Nephron progenitor cell (in vitro differentiated cells): ENCODE data around the gene HSD11B2.

Experiments
- DNase-seq: peaks from one replicate; pipeline ENCODE4 v3.0.0; 2021
- H3K27ac Mint-ChIP-seq: 2 replicates; pipeline ENCODE4 v1.8.0; 2021; ENCODE audit warnings: mild to moderate bottlenecking, moderate library complexity, mixed read lengths
- H3K27me3 Mint-ChIP-seq: 2 replicates; pipeline ENCODE4 v1.8.0; 2021; ENCODE audit warnings: mild to moderate bottlenecking, low read depth, mixed read lengths; ENCODE audit not compliant: poor library complexity
- H3K36me3 Mint-ChIP-seq: 2 replicates; pipeline ENCODE4 v1.8.0; 2021; ENCODE audit warnings: low read depth, mixed read lengths
- H3K4me1 Mint-ChIP-seq: 2 replicates; pipeline ENCODE4 v1.8.0; 2021; ENCODE audit warnings: mixed read lengths
- H3K4me3 Mint-ChIP-seq: 2 replicates; pipeline ENCODE4 v1.8.0; 2021; ENCODE audit warnings: mild to moderate bottlenecking, moderate library complexity, mixed read lengths
- H3K9me3 Mint-ChIP-seq: 2 replicates; pipeline ENCODE4 v1.8.0; 2021; ENCODE audit warnings: mild to moderate bottlenecking, moderate library complexity, mixed read lengths
- TF ChIP-seq, protein P1 (sequence below): fragments of 200-600 bp; sonication (generic); IDR thresholded peaks from 2 replicates; pipeline ENCODE4 v1.5.0; 2021; ENCODE audit warnings: antibody characterized with exemption

HSD11B2 gene

DNA sequence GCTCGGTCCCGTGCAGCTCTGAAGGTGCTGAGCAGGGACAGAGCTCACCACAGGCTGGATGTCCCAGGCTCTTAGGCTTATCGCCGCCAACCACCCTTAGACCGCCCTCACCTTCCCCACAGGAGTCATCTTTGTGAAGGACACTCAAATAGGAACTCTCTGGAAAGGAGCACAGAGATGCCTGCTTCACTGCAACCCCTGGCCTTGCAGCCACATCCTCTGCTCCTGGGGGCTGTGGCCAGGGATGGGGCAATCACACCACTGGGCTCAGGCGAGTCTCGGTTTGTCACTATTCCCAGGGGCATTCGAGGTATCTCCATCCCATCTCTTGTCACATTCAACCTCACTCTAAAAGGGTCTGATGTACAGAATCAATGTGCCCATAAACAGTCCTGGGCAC is 25.6 kb upstream of the HSD11B2 start:
- Mint-ChIP-seq H3K27ac (no peak overlapping the region), H3K9me3 (no peaks in the 10 kb centered on the region), H3K4me1 (peaks cover 27% of the 10 kb centered on the region), H3K27me3 (peaks cover 8% of the 10 kb centered on the region), H3K4me3 (no peak overlapping the region), H3K36me3 (no peaks in the 10 kb centered on the region)
- DNase-seq = no peak
- TF ChIP-seq, protein P1, sequence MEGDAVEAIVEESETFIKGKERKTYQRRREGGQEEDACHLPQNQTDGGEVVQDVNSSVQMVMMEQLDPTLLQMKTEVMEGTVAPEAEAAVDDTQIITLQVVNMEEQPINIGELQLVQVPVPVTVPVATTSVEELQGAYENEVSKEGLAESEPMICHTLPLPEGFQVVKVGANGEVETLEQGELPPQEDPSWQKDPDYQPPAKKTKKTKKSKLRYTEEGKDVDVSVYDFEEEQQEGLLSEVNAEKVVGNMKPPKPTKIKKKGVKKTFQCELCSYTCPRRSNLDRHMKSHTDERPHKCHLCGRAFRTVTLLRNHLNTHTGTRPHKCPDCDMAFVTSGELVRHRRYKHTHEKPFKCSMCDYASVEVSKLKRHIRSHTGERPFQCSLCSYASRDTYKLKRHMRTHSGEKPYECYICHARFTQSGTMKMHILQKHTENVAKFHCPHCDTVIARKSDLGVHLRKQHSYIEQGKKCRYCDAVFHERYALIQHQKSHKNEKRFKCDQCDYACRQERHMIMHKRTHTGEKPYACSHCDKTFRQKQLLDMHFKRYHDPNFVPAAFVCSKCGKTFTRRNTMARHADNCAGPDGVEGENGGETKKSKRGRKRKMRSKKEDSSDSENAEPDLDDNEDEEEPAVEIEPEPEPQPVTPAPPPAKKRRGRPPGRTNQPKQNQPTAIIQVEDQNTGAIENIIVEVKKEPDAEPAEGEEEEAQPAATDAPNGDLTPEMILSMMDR = no peak

DNA sequence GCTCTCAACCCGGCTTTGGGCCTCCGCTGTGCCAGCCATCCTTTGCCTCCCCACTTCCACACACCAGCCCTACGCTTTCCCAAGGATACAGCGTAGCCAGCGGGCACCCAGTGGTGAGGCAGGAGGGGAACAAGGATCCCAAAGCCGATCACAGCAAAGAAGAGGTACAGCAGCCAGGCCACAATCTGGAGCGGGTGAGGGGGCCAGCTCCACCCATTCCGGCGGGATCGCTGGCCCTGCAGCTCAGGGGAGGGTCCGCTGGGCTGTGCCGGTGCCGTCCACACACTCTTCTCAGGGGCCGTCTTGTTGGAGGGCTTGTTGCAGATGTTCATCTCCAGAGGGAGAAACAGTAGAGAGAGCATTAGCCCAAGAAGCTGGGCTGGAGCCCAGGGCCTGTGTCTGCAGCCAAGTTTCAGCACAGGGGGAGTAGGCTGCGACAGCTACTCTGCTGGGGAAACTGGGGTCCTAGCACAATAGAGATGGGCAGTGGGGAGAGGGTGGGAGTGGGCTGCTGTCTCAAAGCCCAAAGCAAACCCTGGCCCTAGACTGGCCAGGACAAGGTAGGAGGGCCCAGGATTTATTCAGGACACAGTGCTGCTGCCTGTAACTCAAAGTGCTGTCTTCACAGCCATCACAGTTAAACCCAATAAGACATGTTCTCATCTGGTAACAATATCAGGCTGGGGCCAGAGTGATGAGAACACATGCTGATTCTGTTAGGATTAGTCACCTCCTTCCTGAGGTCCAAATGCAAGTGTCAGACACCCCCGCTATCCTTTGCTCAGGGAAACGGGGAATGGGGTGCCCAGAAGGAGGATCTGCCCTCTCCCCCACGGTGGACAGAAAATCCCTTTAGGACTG is 24.6 kb upstream of the HSD11B2 start:
- TF ChIP-seq, protein P1 = no peak
- H3K4me1 Mint-ChIP-seq = peaks cover 22% of the 10 kb centered on the region
- H3K27ac Mint-ChIP-seq = no peak overlapping the region
- peaks cover 12% of the 10 kb centered on the region for H3K27me3 Mint-ChIP-seq
- no peaks in the 10 kb centered on the region for H3K9me3 Mint-ChIP-seq
- DNase-seq = no peak
- no peak overlapping the region for H3K4me3 Mint-ChIP-seq
- no peaks in the 10 kb centered on the region for H3K36me3 Mint-ChIP-seq

DNA sequence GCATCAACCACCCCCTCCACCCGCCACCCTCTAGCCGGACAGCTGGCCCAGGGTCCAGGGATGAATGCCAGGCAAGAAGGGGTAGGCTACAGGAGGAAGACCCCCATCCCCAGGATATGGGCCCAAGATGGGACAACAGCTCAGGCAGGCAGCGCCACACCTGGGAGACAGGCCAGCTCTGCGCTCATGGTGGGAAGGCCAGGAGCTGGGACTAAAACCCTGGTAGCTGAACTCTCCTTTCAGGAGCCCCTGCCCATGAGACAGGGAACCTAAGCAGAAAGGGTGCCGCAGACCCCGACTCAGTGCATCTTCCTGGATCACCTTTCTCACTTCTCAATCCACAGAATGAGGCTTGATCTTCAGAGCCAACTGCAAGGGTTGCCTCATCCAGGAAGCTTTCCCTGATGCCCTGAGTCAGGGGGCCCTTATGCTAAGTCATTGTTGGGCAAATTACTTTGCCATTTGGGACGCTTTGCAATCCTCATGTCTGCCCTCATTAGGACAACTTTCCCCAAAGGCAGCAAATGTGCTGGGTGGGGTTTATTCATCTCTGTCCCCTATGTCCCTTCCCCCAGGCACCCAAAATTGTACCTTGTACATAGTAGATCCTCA is 23.6 kb upstream of the HSD11B2 start:
- Mint-ChIP-seq H3K9me3 (no peaks in the 10 kb centered on the region), H3K27ac (no peak overlapping the region), H3K27me3 (peaks cover 17% of the 10 kb centered on the region), H3K4me1 (peaks cover 15% of the 10 kb centered on the region), H3K36me3 (no peaks in the 10 kb centered on the region), H3K4me3 (no peak overlapping the region)
- TF ChIP-seq, protein P1 = no peak
- DNase-seq = no peak

DNA sequence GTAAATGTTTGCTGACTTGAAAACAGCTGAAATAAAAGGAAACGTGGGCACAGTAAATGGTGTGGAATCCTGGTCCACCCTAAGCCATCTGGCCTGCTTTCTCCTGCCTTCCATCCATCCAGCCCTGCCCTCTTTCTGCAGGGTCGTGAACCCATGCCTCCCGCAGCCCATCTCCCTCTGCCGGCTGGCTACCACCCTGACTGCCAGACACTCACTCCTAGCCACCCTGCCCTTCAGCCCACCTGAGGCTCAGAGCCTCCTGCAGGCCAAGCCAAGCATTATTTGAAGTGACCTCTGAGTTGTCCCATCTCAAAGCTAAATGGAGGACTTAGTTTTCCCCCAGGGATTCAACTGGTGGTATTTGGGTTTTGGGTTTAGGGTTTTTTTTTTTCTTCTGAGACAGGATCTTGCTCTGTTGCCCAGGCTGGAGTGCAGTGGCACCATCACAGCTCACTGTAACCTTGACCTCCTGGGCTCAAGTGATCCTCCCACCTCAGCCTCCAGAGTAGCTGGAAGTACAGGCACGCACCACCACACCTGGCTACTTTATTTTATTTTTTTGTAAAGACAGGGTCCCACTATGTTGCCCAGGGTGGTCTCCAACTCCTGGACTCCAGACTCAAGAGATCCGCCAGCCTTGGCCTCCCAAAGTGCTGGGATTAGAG is 23.0 kb upstream of the HSD11B2 start:
- TF ChIP-seq, protein P1 = no peak
- Mint-ChIP-seq H3K4me1 (peaks cover 11% of the 10 kb centered on the region), H3K27ac (no peak overlapping the region), H3K36me3 (no peaks in the 10 kb centered on the region), H3K4me3 (no peak overlapping the region), H3K27me3 (peaks cover 18% of the 10 kb centered on the region), H3K9me3 (no peaks in the 10 kb centered on the region)
- DNase-seq = no peak

DNA sequence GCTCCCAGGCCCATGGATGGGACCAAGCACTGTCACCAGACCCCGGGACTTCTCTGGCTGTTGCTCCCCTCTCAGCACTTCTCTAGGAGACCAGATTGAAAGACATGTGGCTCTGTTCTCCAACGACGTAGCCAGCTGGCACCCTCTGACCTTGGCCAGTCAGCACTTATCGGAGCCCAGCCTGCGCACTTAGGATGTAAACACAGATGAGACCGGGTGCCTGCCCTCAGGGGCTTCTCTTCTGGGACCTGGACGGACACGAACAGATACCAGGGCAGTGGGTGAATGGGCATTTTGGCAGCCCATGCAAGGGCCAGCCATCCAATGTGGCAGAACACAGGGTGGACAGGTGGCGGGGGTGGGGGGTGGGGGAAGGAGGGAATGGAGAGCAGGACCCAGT is 21.3 kb upstream of the HSD11B2 start:
- H3K9me3 Mint-ChIP-seq = no peaks in the 10 kb centered on the region
- H3K4me1 Mint-ChIP-seq = peaks cover 21% of the 10 kb centered on the region
- no peak for DNase-seq
- no peaks in the 10 kb centered on the region for H3K36me3 Mint-ChIP-seq
- H3K4me3 Mint-ChIP-seq = no peak overlapping the region
- H3K27ac Mint-ChIP-seq = no peak overlapping the region
- TF ChIP-seq, protein P1 = no peak
- H3K27me3 Mint-ChIP-seq = peaks cover 18% of the 10 kb centered on the region
